ENCODE measurements around the gene MARCHF6. TPM values are rescaled to one million over a fixed set of nuclear protein-coding genes. Genes with fewer than 3 reads are reported as not detected.

The MARCHF6 gene
- total and polyA plus RNA-seq, 2 experiments from 2014 or later: 70.8 to 77.5 TPM

DNA sequence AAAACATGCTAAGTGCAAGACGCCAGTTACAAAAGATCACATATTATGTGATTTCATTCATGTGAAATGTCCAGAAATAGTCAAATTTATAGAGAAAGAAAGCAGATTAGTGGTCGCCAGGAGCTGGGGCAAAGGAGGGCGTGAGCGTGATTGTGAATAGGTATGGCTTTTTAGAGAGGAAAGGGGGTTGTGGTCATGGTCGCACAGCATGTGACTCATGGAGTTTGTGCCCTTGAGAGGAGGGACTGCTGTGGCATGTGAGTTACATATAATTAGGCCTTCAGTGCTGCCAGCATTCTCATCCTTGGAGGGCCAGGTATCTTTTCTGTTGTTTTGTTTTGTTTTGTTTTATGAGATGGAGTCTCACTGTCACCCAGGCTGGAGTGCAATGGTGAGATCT is 21.2 kb upstream of the MARCHF6 start:
- Histone ChIP-seq H3K4me2 (no peak overlapping the region), H3K27me3 (ENCODE audit: insufficient read depth) (peaks cover 56% of the 10 kb centered on the region), H3F3A (replicated peaks; ENCODE audit: low read depth) (0 out of 2 replicates have a peak, but pooled peaks cover 3% of the 10 kb centered on the region), H3K4me3 (no peak overlapping the region), H4K20me1 (replicated peaks; ENCODE audit: insufficient read depth) (no peaks in the 10 kb centered on the region; the same call in 1 of the 2 replicates), H3K36me3 (ENCODE audit: insufficient read depth) (no peaks in the 10 kb centered on the region), H3K4me1 (ENCODE audit: insufficient read depth) (no peaks in the 10 kb centered on the region; the same call in 1 of the 2 replicates), H3K79me2 (replicated peaks; ENCODE audit: insufficient read depth) (no peaks in the 10 kb centered on the region), H2AFZ (no peak overlapping the region), H3K27ac (ENCODE audit: low read depth) (no peak overlapping the region), H3K9me2 (ENCODE audit: insufficient read depth) (no peaks in the 10 kb centered on the region)
- ATAC-seq: no peak
- peaks cover 2% of the 10 kb centered on the region; the same call in 2 of the 3 replicates for H3K4me1 Mint-ChIP-seq
- peak overlapping the region; percentile 28; the same call in 1 of the 3 replicates for H3K4me3 Mint-ChIP-seq
- no peaks in the 10 kb centered on the region; the same call in 2 of the 3 replicates for H3K36me3 Mint-ChIP-seq (ENCODE audit: low read depth)
- H3K9me3 Mint-ChIP-seq: no peaks in the 10 kb centered on the region; the same call in 2 of the 3 replicates
- peaks cover 44% of the 10 kb centered on the region for H3K27me3 Mint-ChIP-seq (ENCODE audit: insufficient read depth, low read depth, poor library complexity)
- TF ChIP-seq EZH2 (IDR thresholded peaks at IDR 0.05; ENCODE audit: low read depth, unreplicated experiment): no peak
- TF ChIP-seq ZNF331 (CRISPR knock-in tag; IDR thresholded peaks at IDR 0.05; ENCODE audit: low read depth): no peak
- TF ChIP-seq, protein P1, sequence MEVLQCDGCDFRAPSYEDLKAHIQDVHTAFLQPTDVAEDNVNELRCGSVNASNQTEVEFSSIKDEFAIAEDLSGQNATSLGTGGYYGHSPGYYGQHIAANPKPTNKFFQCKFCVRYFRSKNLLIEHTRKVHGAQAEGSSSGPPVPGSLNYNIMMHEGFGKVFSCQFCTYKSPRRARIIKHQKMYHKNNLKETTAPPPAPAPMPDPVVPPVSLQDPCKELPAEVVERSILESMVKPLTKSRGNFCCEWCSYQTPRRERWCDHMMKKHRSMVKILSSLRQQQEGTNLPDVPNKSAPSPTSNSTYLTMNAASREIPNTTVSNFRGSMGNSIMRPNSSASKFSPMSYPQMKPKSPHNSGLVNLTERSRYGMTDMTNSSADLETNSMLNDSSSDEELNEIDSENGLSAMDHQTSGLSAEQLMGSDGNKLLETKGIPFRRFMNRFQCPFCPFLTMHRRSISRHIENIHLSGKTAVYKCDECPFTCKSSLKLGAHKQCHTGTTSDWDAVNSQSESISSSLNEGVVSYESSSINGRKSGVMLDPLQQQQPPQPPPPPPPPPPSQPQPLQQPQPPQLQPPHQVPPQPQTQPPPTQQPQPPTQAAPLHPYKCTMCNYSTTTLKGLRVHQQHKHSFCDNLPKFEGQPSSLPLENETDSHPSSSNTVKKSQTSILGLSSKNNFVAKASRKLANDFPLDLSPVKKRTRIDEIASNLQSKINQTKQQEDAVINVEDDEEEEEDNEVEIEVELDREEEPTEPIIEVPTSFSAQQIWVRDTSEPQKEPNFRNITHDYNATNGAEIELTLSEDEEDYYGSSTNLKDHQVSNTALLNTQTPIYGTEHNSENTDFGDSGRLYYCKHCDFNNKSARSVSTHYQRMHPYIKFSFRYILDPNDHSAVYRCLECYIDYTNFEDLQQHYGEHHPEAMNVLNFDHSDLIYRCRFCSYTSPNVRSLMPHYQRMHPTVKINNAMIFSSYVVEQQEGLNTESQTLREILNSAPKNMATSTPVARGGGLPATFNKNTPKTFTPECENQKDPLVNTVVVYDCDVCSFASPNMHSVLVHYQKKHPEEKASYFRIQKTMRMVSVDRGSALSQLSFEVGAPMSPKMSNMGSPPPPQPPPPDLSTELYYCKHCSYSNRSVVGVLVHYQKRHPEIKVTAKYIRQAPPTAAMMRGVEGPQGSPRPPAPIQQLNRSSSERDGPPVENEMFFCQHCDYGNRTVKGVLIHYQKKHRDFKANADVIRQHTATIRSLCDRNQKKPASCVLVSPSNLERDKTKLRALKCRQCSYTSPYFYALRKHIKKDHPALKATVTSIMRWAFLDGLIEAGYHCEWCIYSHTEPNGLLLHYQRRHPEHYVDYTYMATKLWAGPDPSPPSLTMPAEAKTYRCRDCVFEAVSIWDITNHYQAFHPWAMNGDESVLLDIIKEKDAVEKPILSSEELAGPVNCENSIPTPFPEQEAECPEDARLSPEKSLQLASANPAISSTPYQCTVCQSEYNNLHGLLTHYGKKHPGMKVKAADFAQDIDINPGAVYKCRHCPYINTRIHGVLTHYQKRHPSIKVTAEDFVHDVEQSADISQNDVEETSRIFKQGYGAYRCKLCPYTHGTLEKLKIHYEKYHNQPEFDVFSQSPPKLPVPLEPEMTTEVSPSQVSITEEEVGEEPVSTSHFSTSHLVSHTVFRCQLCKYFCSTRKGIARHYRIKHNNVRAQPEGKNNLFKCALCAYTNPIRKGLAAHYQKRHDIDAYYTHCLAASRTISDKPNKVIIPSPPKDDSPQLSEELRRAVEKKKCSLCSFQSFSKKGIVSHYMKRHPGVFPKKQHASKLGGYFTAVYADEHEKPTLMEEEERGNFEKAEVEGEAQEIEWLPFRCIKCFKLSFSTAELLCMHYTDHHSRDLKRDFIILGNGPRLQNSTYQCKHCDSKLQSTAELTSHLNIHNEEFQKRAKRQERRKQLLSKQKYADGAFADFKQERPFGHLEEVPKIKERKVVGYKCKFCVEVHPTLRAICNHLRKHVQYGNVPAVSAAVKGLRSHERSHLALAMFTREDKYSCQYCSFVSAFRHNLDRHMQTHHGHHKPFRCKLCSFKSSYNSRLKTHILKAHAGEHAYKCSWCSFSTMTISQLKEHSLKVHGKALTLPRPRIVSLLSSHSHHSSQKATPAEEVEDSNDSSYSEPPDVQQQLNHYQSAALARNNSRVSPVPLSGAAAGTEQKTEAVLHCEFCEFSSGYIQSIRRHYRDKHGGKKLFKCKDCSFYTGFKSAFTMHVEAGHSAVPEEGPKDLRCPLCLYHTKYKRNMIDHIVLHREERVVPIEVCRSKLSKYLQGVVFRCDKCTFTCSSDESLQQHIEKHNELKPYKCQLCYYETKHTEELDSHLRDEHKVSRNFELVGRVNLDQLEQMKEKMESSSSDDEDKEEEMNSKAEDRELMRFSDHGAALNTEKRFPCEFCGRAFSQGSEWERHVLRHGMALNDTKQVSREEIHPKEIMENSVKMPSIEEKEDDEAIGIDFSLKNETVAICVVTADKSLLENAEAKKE (CRISPR knock-in tag; IDR thresholded peaks at IDR 0.05): no peak
- TF ChIP-seq STAT1 (IDR thresholded peaks at IDR 0.05; ENCODE audit: unreplicated experiment): no peak
- TF ChIP-seq CREB1 (CRISPR knock-in tag; IDR thresholded peaks at IDR 0.05; ENCODE audit: low read depth): no peak
- no peak for TF ChIP-seq POLR2AphosphoS5 (IDR thresholded peaks at IDR 0.05; ENCODE audit: low read depth)
- no peak for TF ChIP-seq JUNB (IDR thresholded peaks at IDR 0.05; ENCODE audit: unreplicated experiment)
- H3K27ac Mint-ChIP-seq: no peak overlapping the region
- DNase-seq (ENCODE audit: low spot score): no peak

Measured in GM23338 (cell line).